Mesenchymal stem cell (in vitro differentiated cells and primary cell): ENCODE data around the gene AK2.
"Not testable (repeated sequence)": the region's sequence is repeated elsewhere in the genome, so short reads cannot be mapped to it uniquely, and the experiment has no call there.

ENCODE experiments used
- DNase-seq: peaks from one replicate; pipeline ENCODE4 v3.0.0-alpha.2; 2013
- H2AFZ ChIP-seq: one replicate; pipeline ENCODE4 v1.6.1; 2013; ENCODE audit warnings: low read depth, mild to moderate bottlenecking, control low read depth, inconsistent platforms, low read length, moderate library complexity
- H2AK5ac ChIP-seq: 2 replicates; pipeline ENCODE4 v1.6.1; 2013; ENCODE audit warnings: low read length, moderate library complexity, mild to moderate bottlenecking, inconsistent platforms; ENCODE audit not compliant: severe bottlenecking
- H2BK120ac ChIP-seq: one replicate; pipeline ENCODE4 v1.6.1; 2013; ENCODE audit warnings: low read depth, mild to moderate bottlenecking, inconsistent platforms, low read length, moderate library complexity
- H2BK12ac ChIP-seq, 2 experiments: one replicate each; pipeline ENCODE4 v1.6.1; 2013; ENCODE audit warnings: inconsistent platforms in 2 of 2, low read length in 2 of 2, mild to moderate bottlenecking in 2 of 2, moderate library complexity in 2 of 2, control low read depth in 1 of 2
- H2BK15ac ChIP-seq: one replicate; pipeline ENCODE4 v1.6.1; 2013; ENCODE audit warnings: mild to moderate bottlenecking, low read depth, inconsistent platforms; ENCODE audit not compliant: poor library complexity, severe bottlenecking
- H2BK5ac ChIP-seq: 2 replicates; pipeline ENCODE4 v1.6.1; 2013; ENCODE audit warnings: low read depth, mild to moderate bottlenecking, low read length, control low read depth, inconsistent platforms; ENCODE audit not compliant: poor library complexity, severe bottlenecking
- H3K14ac ChIP-seq, 2 experiments: one replicate each; pipeline ENCODE4 v1.6.1; 2013; ENCODE audit warnings: inconsistent platforms in 2 of 2, low read length in 2 of 2, control low read depth in 1 of 2, mild to moderate bottlenecking in 1 of 2, moderate library complexity in 1 of 2
- H3K18ac ChIP-seq, 2 experiments: one replicate each; pipeline ENCODE4 v1.6.1; 2013; ENCODE audit warnings: inconsistent platforms in 2 of 2, low read length in 2 of 2, control low read depth in 1 of 2, low read depth in 1 of 2, mild to moderate bottlenecking in 1 of 2
- H3K23ac ChIP-seq, 2 experiments: one replicate each; pipeline ENCODE4 v1.6.1; 2013; ENCODE audit warnings: inconsistent platforms in 2 of 2, low read length in 2 of 2, mild to moderate bottlenecking in 2 of 2, moderate library complexity in 2 of 2, control low read depth in 1 of 2
- H3K27ac ChIP-seq: 2 replicates; pipeline ENCODE4 v1.5.1; 2013; ENCODE audit warnings: mild to moderate bottlenecking, moderate library complexity, low read length, control low read depth, inconsistent platforms; ENCODE audit not compliant: poor library complexity, severe bottlenecking
- H3K27me3 ChIP-seq, 2 experiments: 2 replicates each; pipeline versions ENCODE4 v1.6.1 to v1.7.0; 2013; ENCODE audit warnings: low read length in 2 of 2, mild to moderate bottlenecking in 2 of 2, moderate library complexity in 2 of 2, control low read depth in 1 of 2, inconsistent platforms in 1 of 2; ENCODE audit not compliant: control insufficient read depth in 1 of 2, insufficient read depth in 1 of 2
- H3K36me3 ChIP-seq, 2 experiments: 2 replicates each; pipeline versions ENCODE4 v1.6.1 to v1.7.0; 2013; ENCODE audit warnings: low read length in 2 of 2, control low read depth in 1 of 2, inconsistent platforms in 1 of 2, low read depth in 1 of 2, mild to moderate bottlenecking in 1 of 2; ENCODE audit not compliant: insufficient read depth in 2 of 2, control insufficient read depth in 1 of 2
- H3K4ac ChIP-seq, 2 experiments: one replicate each; pipeline ENCODE4 v1.6.1; 2013; ENCODE audit warnings: inconsistent platforms in 2 of 2, low read length in 2 of 2, mild to moderate bottlenecking in 2 of 2, moderate library complexity in 2 of 2, control low read depth in 1 of 2, low read depth in 1 of 2
- H3K4me1 ChIP-seq: 2 replicates; pipeline ENCODE4 v1.6.1; 2013; ENCODE audit warnings: low read depth, low read length, control low read depth; ENCODE audit not compliant: control insufficient read depth, insufficient read depth
- H3K4me2 ChIP-seq: 2 replicates; pipeline ENCODE4 v1.6.1; 2013; ENCODE audit warnings: low read length, mild to moderate bottlenecking, inconsistent platforms; ENCODE audit not compliant: poor library complexity, severe bottlenecking
- H3K4me3 ChIP-seq, 2 experiments: 2 replicates each; pipeline versions ENCODE4 v1.5.1 to v1.7.0; 2013; ENCODE audit warnings: low read length in 2 of 2, mild to moderate bottlenecking in 2 of 2, control low read depth in 1 of 2, low read depth in 1 of 2; ENCODE audit not compliant: insufficient read depth in 1 of 2
- H3K79me1 ChIP-seq: replicated peaks from 2 replicates; pipeline ENCODE4 v1.6.1; 2013; ENCODE audit warnings: mild to moderate bottlenecking, control low read depth, low read length, inconsistent platforms; ENCODE audit not compliant: poor library complexity, severe bottlenecking
- H3K9ac ChIP-seq: 2 replicates; pipeline ENCODE4 v1.7.0; 2013; ENCODE audit warnings: mild to moderate bottlenecking, low read length, moderate library complexity
- H3K9me3 ChIP-seq: 2 replicates; pipeline ENCODE4 v1.7.0; 2013; ENCODE audit warnings: mild to moderate bottlenecking, low read length; ENCODE audit not compliant: control insufficient read depth
- H4K8ac ChIP-seq: one replicate; pipeline ENCODE4 v1.6.1; 2013; ENCODE audit warnings: inconsistent platforms, mild to moderate bottlenecking, low read length, moderate library complexity
- H4K91ac ChIP-seq: one replicate; pipeline ENCODE4 v1.6.1; 2013; ENCODE audit warnings: mild to moderate bottlenecking, low read length, inconsistent platforms
- WGBS: methylation state at CpG from one replicate; pipeline ENCODE4 v1.1.7; 2013; ENCODE audit warnings: mixed read lengths; 5-methylcytosine and 5-hydroxymethylcytosine counted together

AK2 gene

GRCh38 chr1:33066477-33066876 lies 29.8 kb upstream of the AK2 start:
- not testable (repeated sequence) for H3K27ac ChIP-seq

GRCh38 chr1:33065301-33065700 lies 28.6 kb upstream of the AK2 start:
- Histone ChIP-seq H3K27me3 (peaks cover 0 to 6% of the 10 kb centered on the region in 2 experiments), H3K4me2 (no peak overlapping the region), H4K91ac (no peak overlapping the region), H3K9me3 (peaks cover 33% of the 10 kb centered on the region), H2BK12ac (no peak overlapping the region), H2BK15ac (no peak overlapping the region), H3K18ac (no peak overlapping the region), H2AK5ac (no peak overlapping the region), H3K4me1 (no peaks in the 10 kb centered on the region), H2AFZ (no peak overlapping the region), H3K14ac (no peak overlapping the region), H3K36me3 (no peaks in the 10 kb centered on the region), H3K79me1 (no peaks in the 10 kb centered on the region), H4K8ac (no peak overlapping the region), H3K4me3 (peak overlapping the region in 1 of 2 experiments; percentile 9), H3K23ac (no peak overlapping the region), H2BK120ac (no peak overlapping the region), H3K9ac (no peak overlapping the region), H3K4ac (no peak overlapping the region), H3K27ac (no peak overlapping the region), H2BK5ac (no peak overlapping the region)
- 89% methylated on average over 6 of the region's 10 CpGs for WGBS
- DNase-seq, result no peak

More at GRCh38 chr1:33066477-33066876, 29.8 kb upstream of the AK2 start:
- not testable (repeated sequence) for H3K4me1 ChIP-seq, H3K4me2 ChIP-seq, H2BK5ac ChIP-seq, H3K9ac ChIP-seq, H3K18ac ChIP-seq, H3K4ac ChIP-seq, DNase-seq, H3K4me3 ChIP-seq, H4K8ac ChIP-seq, H2BK120ac ChIP-seq, H2BK12ac ChIP-seq, H3K14ac ChIP-seq, H3K23ac ChIP-seq, H2BK15ac ChIP-seq, H3K79me1 ChIP-seq, H4K91ac ChIP-seq, H2AK5ac ChIP-seq, H3K36me3 ChIP-seq, H2AFZ ChIP-seq, H3K27me3 ChIP-seq
- 100% methylated on average over 2 of the region's 3 CpGs for WGBS
- H3K9me3 ChIP-seq, result peaks cover 33% of the 10 kb centered on the region

- not testable (repeated sequence) for H2BK12ac ChIP-seq, H3K4me3 ChIP-seq
- WGBS, result 98% methylated on average over 8 of the region's 9 CpGs
These were observed 27.6 kb upstream of the AK2 start for GRCh38 chr1:33064284-33064683.

DNA sequence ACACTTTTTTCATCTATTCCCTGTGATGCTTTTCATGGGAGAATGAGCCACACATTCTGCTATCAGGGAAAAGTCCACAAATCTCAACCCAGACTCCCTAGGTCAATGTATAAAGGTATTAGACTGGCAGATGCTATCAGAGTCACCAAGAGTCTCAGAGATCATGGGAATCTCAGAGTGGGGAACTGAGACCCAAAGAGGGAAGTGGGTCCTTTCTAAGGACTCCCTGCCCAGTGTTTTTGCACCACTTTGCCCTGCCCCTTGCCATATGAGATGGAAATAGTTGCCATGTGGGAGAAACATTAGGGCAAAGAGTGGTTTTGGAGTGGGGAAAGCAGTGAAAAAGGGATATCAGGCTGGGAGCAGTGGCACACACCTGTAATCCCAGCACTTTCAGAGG lies 25.2 kb upstream of the AK2 start:
- Histone ChIP-seq H2BK12ac (no peak overlapping the region), H2AK5ac (no peak overlapping the region), H3K27ac (no peak overlapping the region)

More at GRCh38 chr1:33064284-33064683, 27.6 kb upstream of the AK2 start:
- not testable (repeated sequence) for H2BK120ac ChIP-seq, H2AK5ac ChIP-seq, H3K4me1 ChIP-seq, H3K23ac ChIP-seq, H3K79me1 ChIP-seq, H4K8ac ChIP-seq, H3K27me3 ChIP-seq, H3K36me3 ChIP-seq, H2BK5ac ChIP-seq, H4K91ac ChIP-seq, H3K18ac ChIP-seq, H3K9ac ChIP-seq, H3K4ac ChIP-seq, H2AFZ ChIP-seq, H3K27ac ChIP-seq, H2BK15ac ChIP-seq, H3K4me2 ChIP-seq, H3K14ac ChIP-seq
- peak; percentile 17 for DNase-seq
- H3K9me3 ChIP-seq, result peaks cover 33% of the 10 kb centered on the region

More for the DNA sequence above, 25.2 kb upstream of the AK2 start:
- H3K18ac ChIP-seq, result no peak overlapping the region
- H3K79me1 ChIP-seq, result no peaks in the 10 kb centered on the region
- H2BK120ac ChIP-seq, result no peak overlapping the region
- peaks cover 33% of the 10 kb centered on the region for H3K9me3 ChIP-seq
- H3K23ac ChIP-seq, result no peak overlapping the region
- no peak overlapping the region for H3K14ac ChIP-seq
- peaks cover 0 to 7% of the 10 kb centered on the region in 2 experiments for H3K27me3 ChIP-seq
- H3K4me1 ChIP-seq, result no peaks in the 10 kb centered on the region
- H4K91ac ChIP-seq, result no peak overlapping the region
- H3K9ac ChIP-seq, result no peak overlapping the region
- H2BK15ac ChIP-seq, result no peak overlapping the region
- no peak for DNase-seq
- no peak overlapping the region for H3K4me3 ChIP-seq
- H3K4ac ChIP-seq, result no peak overlapping the region
- H4K8ac ChIP-seq, result no peak overlapping the region
- H3K4me2 ChIP-seq, result no peak overlapping the region
- H2BK5ac ChIP-seq, result no peak overlapping the region
- H3K36me3 ChIP-seq, result no peaks in the 10 kb centered on the region
- no peak overlapping the region for H2AFZ ChIP-seq
